Neural crest cell (in vitro differentiated cells): ENCODE results near the gene FOXL2NB. TPM values are rescaled to one million over a fixed set of nuclear protein-coding genes. Genes with fewer than 3 reads are reported as not detected.

Experiments
- DNase-seq: peaks from one replicate; pipeline ENCODE4 v3.0.0; 2021; ENCODE audit warnings: low read depth, mixed read lengths, low spot score
- H3K27ac Mint-ChIP-seq: one replicate; pipeline ENCODE4 v1.8.0; 2021; ENCODE audit warnings: mild to moderate bottlenecking, mixed read lengths; ENCODE audit not compliant: unreplicated experiment
- H3K27me3 Mint-ChIP-seq: 2 replicates; pipeline ENCODE4 v1.8.0; 2021; ENCODE audit warnings: low read depth, mild to moderate bottlenecking, mixed read lengths
- H3K36me3 Mint-ChIP-seq: 2 replicates; pipeline ENCODE4 v1.8.0; 2021; ENCODE audit warnings: low read depth, mild to moderate bottlenecking, mixed read lengths
- H3K4me1 Mint-ChIP-seq: 2 replicates; pipeline ENCODE4 v1.8.0; 2021; ENCODE audit warnings: mixed read lengths
- H3K4me3 Mint-ChIP-seq: one replicate; pipeline ENCODE4 v1.8.0; 2021; ENCODE audit warnings: mild to moderate bottlenecking, mixed read lengths
- H3K9me3 Mint-ChIP-seq: 2 replicates; pipeline ENCODE4 v1.8.0; 2021; ENCODE audit warnings: mixed read lengths
- CTCF ChIP-seq: fragments of 200-600 bp; sonication (generic); conservative IDR thresholded peaks from 2 replicates; pipeline ENCODE4 v1.5.0; 2021; ENCODE audit warnings: antibody characterized with exemption, mild to moderate bottlenecking
- total RNA-seq: library from RNA; stranded (reverse); gene quantifications from 2 replicates; pipeline ENCODE4 v1.2.1, GENCODE V29; 2021

FOXL2NB gene
- total RNA-seq, 1 donor from 2014 or later: not detected

GRCh38 chr3:138984816-138985215 is 37.8 kb downstream of the FOXL2NB start:
- Mint-ChIP-seq H3K27ac (no peak overlapping the region), H3K9me3 (no peaks in the 10 kb centered on the region), H3K36me3 (no peaks in the 10 kb centered on the region), H3K4me1 (peaks cover 4% of the 10 kb centered on the region), H3K27me3 (peaks cover 15% of the 10 kb centered on the region), H3K4me3 (no peak overlapping the region)
- no peak for DNase-seq
- TF ChIP-seq CTCF: no peak

GRCh38 chr3:138985932-138986331 is 38.9 kb downstream of the FOXL2NB start:
- TF ChIP-seq CTCF: no peak
- Mint-ChIP-seq H3K4me1 (peaks cover 4% of the 10 kb centered on the region), H3K36me3 (no peaks in the 10 kb centered on the region), H3K4me3 (no peak overlapping the region), H3K27ac (no peak overlapping the region), H3K9me3 (no peaks in the 10 kb centered on the region), H3K27me3 (peaks cover 12% of the 10 kb centered on the region)
- DNase-seq: no peak

DNA sequence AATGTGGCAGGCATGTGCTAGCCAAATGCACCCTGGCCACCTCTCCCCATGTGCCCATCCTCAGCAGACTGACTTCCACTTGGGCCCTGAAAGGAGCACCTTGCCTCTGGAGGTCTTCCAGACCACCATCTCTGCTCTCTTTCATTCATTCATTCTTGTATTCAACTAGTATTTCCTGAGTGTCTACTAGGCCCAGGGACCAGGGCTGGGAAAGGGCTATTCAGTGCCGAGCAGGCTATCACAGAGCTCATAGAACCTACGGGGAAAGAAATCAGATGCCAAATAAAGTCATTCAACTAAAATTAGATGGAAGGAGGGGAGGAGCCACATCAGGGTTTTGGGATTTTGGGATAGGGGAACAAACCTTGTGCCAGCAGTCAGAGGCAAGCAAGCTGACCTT is 40.2 kb downstream of the FOXL2NB start:
- Mint-ChIP-seq H3K4me1 (peaks cover 4% of the 10 kb centered on the region), H3K9me3 (no peaks in the 10 kb centered on the region), H3K27me3 (peaks cover 16% of the 10 kb centered on the region), H3K27ac (no peak overlapping the region), H3K36me3 (no peaks in the 10 kb centered on the region), H3K4me3 (no peak overlapping the region)
- no peak for TF ChIP-seq CTCF
- no peak for DNase-seq

GRCh38 chr3:138995706-138996105 is 48.7 kb downstream of the FOXL2NB start:
- Mint-ChIP-seq H3K27ac (no peak overlapping the region), H3K36me3 (peaks cover 3% of the 10 kb centered on the region), H3K27me3 (peaks cover 62% of the 10 kb centered on the region)

More at GRCh38 chr3:138995706-138996105, 48.7 kb downstream of the FOXL2NB start:
- Mint-ChIP-seq H3K9me3 (peaks cover 3% of the 10 kb centered on the region), H3K4me3 (no peak overlapping the region), H3K4me1 (peaks cover 6% of the 10 kb centered on the region)
- TF ChIP-seq CTCF: no peak
- no peak for DNase-seq

Other genes starting within 250 kb of the FOXL2NB start
- gene PIK3CB, start 112.3 kb upstream of the FOXL2NB start, total RNA-seq: 11.8 and 14.4 TPM in 2 replicates
- 0.09 TPM in 2 replicates for gene FOXL2, start 80 bp upstream of the FOXL2NB start, total RNA-seq
- gene PRR23A, start 59.1 kb downstream of the FOXL2NB start, total RNA-seq: not detected in 2 replicates
- not detected in 2 replicates for gene PRR23B, start 73.7 kb downstream of the FOXL2NB start, total RNA-seq
- not detected in 2 replicates for gene PRR23C, start 97.7 kb downstream of the FOXL2NB start, total RNA-seq